HuH-7 (cell line): ENCODE data around the gene KLHL35.
"Not testable (repeated sequence)": the region's sequence is repeated elsewhere in the genome, so short reads cannot be mapped to it uniquely, and the experiment has no call there.

ENCODE experiments used
- DNase-seq: peaks from one replicate; pipeline ENCODE4 v3.0.0; 2011; ENCODE audit warnings: low spot score

Gene KLHL35

GRCh38 chr11:75423721-75424120 is 9.3 kb downstream of the KLHL35 start:
- no peak for DNase-seq

GRCh38 chr11:75422248-75423231 is 10.5 kb downstream of the KLHL35 start:
- DNase-seq = peak; percentile 63

- no peak for DNase-seq
Observed at GRCh38 chr11:75421902-75422247, 11.1 kb downstream of the KLHL35 start.

GRCh38 chr11:75421035-75421602 is 11.9 kb downstream of the KLHL35 start:
- no peak for DNase-seq

- DNase-seq = no peak
Observed at GRCh38 chr11:75420224-75421034, 12.6 kb downstream of the KLHL35 start.

GRCh38 chr11:75413864-75414263 is 19.1 kb downstream of the KLHL35 start:
- DNase-seq = no peak

- not testable (repeated sequence) for DNase-seq
Observed at GRCh38 chr11:75413146-75413545, 19.9 kb downstream of the KLHL35 start.

- DNase-seq = not testable (repeated sequence)
Observed at GRCh38 chr11:75409971-75410370, 23.0 kb downstream of the KLHL35 start.

GRCh38 chr11:75408957-75409219 is 24.1 kb downstream of the KLHL35 start:
- DNase-seq = no peak

GRCh38 chr11:75406338-75406777 is 26.6 kb downstream of the KLHL35 start:
- DNase-seq = no peak

- no peak for DNase-seq
Observed at GRCh38 chr11:75403983-75404658, 28.9 kb downstream of the KLHL35 start.

GRCh38 chr11:75403037-75403436 is 30.0 kb downstream of the KLHL35 start:
- DNase-seq = no peak

- DNase-seq = no peak
Observed at GRCh38 chr11:75402002-75402773, 30.8 kb downstream of the KLHL35 start.

- DNase-seq = no peak
Observed at GRCh38 chr11:75400146-75400865, 32.7 kb downstream of the KLHL35 start.

GRCh38 chr11:75399344-75400145 is 33.5 kb downstream of the KLHL35 start, which contains the start of gene RPS3:
TSS of gene RPS3 (plus strand) at chr11:75399518. CDS start at chr11:75399548, 30 bp downstream.
- DNase-seq = peak; percentile 75

- DNase-seq = no peak
Observed at GRCh38 chr11:75398906-75399305, 34.1 kb downstream of the KLHL35 start.

GRCh38 chr11:75394085-75394840 is 38.7 kb downstream of the KLHL35 start:
- no peak for DNase-seq

GRCh38 chr11:75389925-75390324 is 43.1 kb downstream of the KLHL35 start:
- DNase-seq = no peak

- DNase-seq = no peak
Observed at GRCh38 chr11:75389276-75389605, 43.8 kb downstream of the KLHL35 start.
